ENCODE data around the gene C6orf47.

Gene C6orf47

DNA sequence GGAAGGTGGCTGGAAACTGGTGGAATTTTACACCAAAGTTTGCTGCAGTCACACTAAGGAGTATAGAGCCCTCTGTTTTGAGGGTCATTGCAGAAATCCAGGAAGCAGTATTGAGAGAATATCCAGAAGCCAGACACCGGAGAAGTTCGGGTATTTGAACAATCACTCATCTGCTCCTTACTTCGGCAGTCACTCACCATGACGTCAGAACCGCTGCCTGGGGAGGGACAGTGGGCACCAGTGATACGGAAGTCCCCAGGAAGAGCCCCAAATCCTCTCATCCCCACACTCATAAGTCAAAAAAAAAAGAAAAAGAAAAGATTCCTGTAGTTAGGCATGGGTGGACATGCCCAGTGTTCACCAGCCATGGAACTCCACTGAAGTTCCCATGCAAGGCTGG is 16.3 kb upstream of the C6orf47 start:
- H3K4me3 ChIP-seq (ENCODE audit: low read length) = no peak overlapping the region
- TF ChIP-seq, protein P1, sequence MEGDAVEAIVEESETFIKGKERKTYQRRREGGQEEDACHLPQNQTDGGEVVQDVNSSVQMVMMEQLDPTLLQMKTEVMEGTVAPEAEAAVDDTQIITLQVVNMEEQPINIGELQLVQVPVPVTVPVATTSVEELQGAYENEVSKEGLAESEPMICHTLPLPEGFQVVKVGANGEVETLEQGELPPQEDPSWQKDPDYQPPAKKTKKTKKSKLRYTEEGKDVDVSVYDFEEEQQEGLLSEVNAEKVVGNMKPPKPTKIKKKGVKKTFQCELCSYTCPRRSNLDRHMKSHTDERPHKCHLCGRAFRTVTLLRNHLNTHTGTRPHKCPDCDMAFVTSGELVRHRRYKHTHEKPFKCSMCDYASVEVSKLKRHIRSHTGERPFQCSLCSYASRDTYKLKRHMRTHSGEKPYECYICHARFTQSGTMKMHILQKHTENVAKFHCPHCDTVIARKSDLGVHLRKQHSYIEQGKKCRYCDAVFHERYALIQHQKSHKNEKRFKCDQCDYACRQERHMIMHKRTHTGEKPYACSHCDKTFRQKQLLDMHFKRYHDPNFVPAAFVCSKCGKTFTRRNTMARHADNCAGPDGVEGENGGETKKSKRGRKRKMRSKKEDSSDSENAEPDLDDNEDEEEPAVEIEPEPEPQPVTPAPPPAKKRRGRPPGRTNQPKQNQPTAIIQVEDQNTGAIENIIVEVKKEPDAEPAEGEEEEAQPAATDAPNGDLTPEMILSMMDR (IDR thresholded peaks at IDR 0.05; ENCODE audit: insufficient read depth, low read depth, low read length, missing control alignments) = no peak

DNA sequence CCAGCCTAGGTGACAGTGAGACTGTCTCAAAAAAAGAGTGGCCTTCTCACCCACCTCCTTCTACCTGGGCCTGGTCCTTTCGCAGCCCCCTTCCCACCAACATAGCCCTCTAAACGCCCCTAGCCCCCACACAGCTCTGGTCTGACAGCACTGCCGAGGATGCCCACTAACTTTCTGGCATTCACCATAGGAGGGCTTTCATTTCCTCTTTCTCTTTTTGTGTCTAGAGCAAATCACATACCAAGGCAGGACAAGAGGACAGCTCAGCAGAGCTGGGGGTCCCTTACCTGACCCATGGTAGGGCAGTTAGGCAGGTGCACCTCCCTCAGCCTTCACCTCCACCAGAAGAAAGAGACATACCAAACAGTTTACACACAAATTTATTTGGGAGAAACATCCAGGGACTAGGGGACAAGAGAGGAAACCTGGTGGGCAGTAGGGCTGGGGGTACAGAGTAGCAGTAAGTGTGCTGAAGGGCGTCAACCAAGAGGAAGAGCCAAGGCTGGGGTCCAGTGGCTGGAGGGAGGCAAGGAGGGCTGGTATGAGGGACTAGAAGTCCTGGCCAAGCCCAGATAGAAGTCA is 15.8 kb upstream of the C6orf47 start:
- DNase-seq (ENCODE audit: low read depth) = no peak
- H3K4me3 ChIP-seq (ENCODE audit: low read length) = no peak overlapping the region
- TF ChIP-seq, protein P1 (IDR thresholded peaks at IDR 0.05; ENCODE audit: insufficient read depth, low read depth, low read length, missing control alignments) = no peak

More for the DNA sequence above, 16.3 kb upstream of the C6orf47 start:
- DNase-seq (ENCODE audit: low read depth) = peak; percentile 38

DNA sequence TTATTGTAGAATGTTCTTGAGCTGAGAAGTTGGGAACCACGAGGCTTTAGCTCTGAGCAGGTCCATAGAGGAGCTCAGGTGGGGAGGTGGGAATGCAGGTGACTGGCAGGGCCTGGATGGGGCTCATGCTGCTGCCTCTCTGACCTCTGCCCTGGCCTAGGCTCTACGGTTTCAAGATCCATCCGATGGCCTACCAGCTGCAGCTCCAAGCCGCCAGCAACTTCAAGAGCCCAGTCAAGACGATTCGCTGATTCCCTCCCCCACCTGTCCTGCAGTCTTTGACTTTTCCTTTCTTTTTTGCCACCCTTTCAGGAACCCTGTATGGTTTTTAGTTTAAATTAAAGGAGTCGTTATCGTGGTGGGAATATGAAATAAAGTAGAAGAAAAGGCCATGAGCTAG is 9.1 kb upstream of the C6orf47 start, which contains the start of gene LY6G5B:
TSS of gene LY6G5B (plus strand) at position 301 of the 400 bp plus-strand sequence. CDS start 975 bp downstream, outside the sequence.
- TF ChIP-seq, protein P1 (IDR thresholded peaks at IDR 0.05; ENCODE audit: insufficient read depth, low read depth, low read length, missing control alignments) = no peak
- DNase-seq (ENCODE audit: low read depth) = no peak
- H3K4me3 ChIP-seq (ENCODE audit: low read length) = no peak within 1 kb of the TSS

DNA sequence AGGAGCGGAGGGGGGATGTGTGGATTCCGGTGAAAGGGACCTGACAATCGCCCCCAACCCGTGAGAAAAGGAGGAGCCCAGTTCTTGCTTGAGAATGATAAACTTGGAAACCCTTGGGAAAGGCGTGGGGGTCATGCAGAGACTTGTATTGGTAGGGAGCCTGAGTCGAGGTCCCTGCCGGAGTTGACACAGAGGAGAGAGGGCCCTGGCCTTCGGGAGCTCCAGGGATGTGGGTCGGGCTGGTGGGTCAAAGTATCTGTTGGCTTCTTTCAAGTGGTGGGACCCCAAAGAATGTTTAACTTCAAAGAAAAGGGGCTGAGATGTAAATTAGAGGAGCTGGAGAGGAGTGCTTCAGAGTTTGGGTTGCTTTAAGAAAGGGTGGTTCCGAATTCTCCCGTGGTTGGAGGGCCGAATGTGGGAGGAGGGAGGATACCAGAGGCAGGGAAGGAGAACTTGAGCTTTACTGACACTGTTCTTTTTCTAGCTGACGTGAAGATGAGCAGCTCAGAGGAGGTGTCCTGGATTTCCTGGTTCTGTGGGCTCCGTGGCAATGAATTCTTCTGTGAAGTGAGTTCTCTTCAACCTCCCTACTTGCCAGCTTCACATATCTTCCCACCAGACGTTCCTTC is 5.9 kb upstream of the C6orf47 start:
- peak; percentile 31 for DNase-seq (ENCODE audit: low read depth)
- TF ChIP-seq, protein P1 (IDR thresholded peaks at IDR 0.05; ENCODE audit: insufficient read depth, low read depth, low read length, missing control alignments) = no peak
- peak overlapping the region; percentile 66 for H3K4me3 ChIP-seq (ENCODE audit: low read length)

DNA sequence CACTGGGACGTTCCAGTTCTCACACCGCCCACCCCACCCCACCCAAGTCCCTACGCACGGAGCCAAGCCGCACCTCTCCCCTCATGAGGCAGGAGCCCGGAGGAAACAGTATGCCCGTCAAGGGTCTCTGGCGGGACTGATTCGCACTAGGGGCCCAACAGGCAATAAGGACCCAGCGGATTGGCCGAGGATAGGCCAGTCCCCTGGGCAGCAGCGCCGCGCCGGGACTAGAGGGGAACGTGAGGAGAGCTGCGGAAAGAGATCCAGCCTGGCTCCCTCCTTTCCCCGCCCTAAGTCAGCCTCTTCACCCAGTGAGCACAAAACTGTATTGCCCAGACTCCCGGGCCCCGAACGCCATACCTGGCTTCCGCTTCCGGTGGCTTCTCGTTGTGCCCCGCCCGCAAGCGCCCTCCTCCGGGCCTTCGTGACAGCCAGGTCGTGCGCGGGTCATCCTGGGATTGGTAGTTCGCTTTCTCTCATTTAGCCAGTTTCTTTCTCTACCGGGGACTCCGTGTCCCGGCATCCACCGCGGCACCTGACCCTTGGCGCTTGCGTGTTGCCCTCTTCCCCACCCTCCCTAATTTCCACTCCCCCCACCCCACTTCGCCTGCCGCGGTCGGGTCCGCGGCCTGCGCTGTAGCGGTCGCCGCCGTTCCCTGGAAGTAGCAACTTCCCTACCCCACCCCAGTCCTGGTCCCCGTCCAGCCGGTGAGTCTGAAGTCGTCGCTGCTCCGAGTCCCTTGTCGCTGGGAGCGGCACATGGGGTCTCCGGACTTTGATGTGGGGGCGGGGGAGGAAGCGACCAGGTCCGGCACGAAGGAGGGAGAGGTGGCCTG is 5.1 kb upstream of the C6orf47 start, which contains the start of gene CSNK2B:
TSS of gene CSNK2B (plus strand) at position 580 of the 836 bp plus-strand sequence. CDS start 752 bp downstream, outside the sequence.
- peak; percentile 99 for DNase-seq (ENCODE audit: low read depth)
- H3K4me3 ChIP-seq (ENCODE audit: low read length) = peak within 1 kb of the TSS; percentile 66
- TF ChIP-seq, protein P1 (IDR thresholded peaks at IDR 0.05; ENCODE audit: insufficient read depth, low read depth, low read length, missing control alignments) = peak; percentile 7

DNA sequence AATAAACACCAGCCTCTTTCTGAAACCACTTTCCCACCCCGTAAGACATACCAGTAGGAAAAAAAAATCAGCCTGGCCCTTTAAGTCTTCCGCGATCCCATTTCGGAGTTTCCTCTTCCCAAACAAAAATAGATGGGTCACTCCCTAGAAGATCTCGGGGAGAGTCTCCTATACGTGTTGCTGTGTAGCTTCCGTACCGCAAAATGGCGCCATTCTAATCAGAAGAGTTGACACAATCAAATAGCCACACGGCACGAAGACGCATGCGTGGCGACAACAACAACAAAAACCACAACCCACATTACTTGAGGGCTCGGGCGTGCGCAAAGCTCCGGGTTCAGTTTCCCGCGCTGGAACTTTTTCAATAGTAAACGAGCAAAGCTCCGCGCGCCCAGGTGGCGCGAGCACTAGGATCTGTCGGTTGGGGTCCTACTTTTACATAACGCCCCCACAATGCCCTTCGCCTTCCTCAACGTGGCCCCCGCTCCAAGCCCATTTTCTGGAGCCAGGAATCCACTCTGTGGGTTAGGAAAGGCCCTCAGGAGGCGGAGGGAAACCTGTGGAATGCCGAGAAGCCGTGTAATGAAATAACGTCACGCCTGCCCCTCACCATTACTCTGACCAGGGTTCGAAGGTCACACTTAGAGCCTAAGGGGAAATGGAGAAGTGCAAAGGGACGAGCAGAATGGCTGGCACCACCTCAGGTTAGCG is 4.4 kb upstream of the C6orf47 start, which contains the start of gene GPANK1:
TSS of gene GPANK1 (minus strand) at position 208 of the 711 bp plus-strand sequence. CDS start 519 bp downstream, outside the sequence.
- DNase-seq (ENCODE audit: low read depth) = peak; percentile 97
- TF ChIP-seq, protein P1 (IDR thresholded peaks at IDR 0.05; ENCODE audit: insufficient read depth, low read depth, low read length, missing control alignments) = no peak
- H3K4me3 ChIP-seq (ENCODE audit: low read length) = peak within 1 kb of the TSS; percentile 66
